GM18873 (cell line): ENCODE measurements around the gene ZNF502.

Experiments
- ATAC-seq: cut with Tn5 transposase; IDR thresholded peaks from one replicate; pipeline ENCODE4 v1.9.1; 2021; ENCODE audit warnings: mild to moderate bottlenecking, moderate library complexity, moderate number of reproducible peaks; ENCODE audit not compliant: unreplicated experiment, low FRiP score

The ZNF502 gene

GRCh38 chr3:44764248-44764647 lies 51.8 kb downstream of the ZNF502 start:
- no peak for ATAC-seq

- ATAC-seq = no peak
Observed at GRCh38 chr3:44771424-44772098, 59.1 kb downstream of the ZNF502 start.

DNA sequence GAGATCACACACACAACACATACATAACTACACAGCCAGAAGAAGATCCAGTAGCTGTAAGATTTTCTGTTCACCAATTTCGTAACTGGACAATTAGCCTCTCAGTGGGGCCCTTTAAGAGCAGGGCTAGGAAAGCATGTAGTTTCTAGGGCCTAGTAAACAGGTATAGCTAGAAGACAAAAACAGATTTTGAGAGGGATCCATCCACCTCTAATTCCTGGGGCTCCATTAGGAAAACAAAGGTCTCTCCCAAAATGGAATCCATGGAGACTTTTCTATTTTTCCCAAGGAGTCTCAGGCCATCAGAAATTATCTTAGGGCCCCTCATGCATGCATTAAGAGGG lies 59.6 kb downstream of the ZNF502 start:
- ATAC-seq = no peak
